GM18502 (cell line): ENCODE data around the gene PLCB4.
A peak's percentile ranks its signal among the peaks of the same experiment; 100 is the strongest.

Experiments used
- ATAC-seq: cut with Tn5 transposase; IDR thresholded peaks from one replicate; pipeline ENCODE4 v1.9.1; 2021; ENCODE audit warnings: mild to moderate bottlenecking; ENCODE audit not compliant: unreplicated experiment, poor library complexity

The PLCB4 gene

GRCh38 chr20:9500121-9500520, 431.2 kb downstream of the PLCB4 start:
- peak; percentile 84 for ATAC-seq

GRCh38 chr20:9501473-9501872, 432.6 kb downstream of the PLCB4 start:
- no peak for ATAC-seq

GRCh38 chr20:9503526-9504245, 434.8 kb downstream of the PLCB4 start:
- no peak for ATAC-seq

DNA sequence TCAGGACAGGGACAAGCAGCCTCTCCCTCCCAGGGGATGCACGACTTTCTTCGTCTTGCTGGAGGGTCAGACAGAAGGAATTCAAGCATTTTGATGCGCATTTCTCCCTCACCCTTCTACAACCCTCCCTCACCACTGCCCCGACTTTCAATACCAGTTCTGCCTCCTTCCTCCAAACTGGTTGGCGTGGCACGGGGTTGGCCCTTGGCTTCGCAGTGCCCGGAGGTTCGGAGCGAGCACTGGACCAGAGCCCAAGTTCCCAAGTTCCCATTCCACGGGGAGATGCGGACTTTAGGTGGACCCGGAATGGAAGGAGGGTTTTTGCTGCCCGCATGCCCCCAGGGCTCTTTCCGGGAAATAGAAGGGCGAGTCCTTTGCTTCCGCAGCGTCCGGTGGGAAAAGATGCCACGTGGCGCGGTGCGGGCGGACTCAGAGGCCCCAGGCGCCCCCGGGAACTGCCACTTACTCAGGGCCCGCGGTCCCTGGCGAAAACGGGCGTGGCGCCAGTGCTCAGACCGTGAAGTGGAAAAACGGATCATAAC, 437.5 kb downstream of the PLCB4 start:
- no peak for ATAC-seq

DNA sequence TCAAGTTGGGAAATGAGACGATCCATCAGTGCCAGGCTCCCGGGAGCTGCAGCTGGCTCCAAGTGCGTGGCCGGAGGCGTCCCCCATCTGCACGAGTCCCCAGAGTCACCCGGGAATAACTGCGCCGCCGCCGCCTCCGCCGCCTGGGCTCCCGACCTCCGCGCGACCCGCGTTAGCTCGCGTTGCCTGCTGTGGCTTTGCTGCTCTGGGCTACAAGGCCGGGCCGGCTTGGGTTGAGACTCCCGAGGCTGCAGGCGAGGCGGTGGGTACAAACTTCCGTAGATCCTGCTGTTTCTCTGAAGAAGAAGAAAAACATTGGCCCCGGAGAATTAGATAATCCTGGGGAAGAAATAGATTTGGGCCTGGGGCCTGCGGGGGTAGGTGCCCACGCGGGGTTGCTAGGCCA, 438.1 kb downstream of the PLCB4 start:
- no peak for ATAC-seq

GRCh38 chr20:9507544-9508239, 438.8 kb downstream of the PLCB4 start:
- no peak for ATAC-seq

DNA sequence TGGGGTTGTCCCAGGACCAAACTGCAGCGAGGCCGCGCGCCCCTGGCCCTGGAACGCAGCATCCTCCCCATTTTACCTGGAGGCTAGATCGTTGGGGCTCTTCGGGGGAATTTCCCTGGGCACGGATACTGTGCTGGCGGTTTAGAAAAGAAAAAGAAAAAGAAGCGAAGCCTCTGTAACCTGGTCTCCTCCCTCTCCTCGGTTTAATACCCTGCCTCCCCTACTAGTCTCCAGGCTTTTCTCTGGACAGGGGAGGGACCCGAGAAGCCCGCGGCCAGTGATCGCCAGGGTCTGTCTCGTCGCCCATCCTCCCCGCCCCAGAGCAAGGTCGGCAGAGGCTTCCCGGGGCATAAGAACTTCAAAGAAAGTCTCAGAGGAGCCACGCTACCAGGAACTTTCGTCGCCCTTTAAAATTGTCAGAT, 439.4 kb downstream of the PLCB4 start:
- no peak for ATAC-seq

- no peak for ATAC-seq
Observed at GRCh38 chr20:9508696-9509178, 439.9 kb downstream of the PLCB4 start.

- no peak for ATAC-seq
Observed at GRCh38 chr20:9509246-9509645, 440.4 kb downstream of the PLCB4 start.

DNA sequence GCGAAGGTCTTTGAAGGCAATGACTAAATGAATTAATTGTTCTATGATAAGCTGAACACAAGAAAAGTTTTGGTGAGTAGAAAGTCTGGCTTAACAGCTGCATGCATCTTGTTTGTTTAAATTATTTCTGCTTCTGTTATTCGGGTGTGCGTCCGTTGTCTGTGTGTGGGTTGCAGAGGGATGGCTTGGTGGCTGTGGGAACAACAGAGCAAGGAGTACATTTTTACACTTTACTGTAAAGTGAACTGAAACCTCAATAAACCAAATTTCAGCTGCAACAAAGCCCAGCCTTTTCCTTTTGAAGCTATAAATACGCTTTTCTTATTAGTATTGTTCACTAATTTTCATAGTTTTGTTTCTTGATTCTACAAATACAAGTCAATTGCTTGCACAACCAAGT, 442.0 kb downstream of the PLCB4 start:
- no peak for ATAC-seq

- ATAC-seq, result no peak
Observed at GRCh38 chr20:9514072-9514460, 445.2 kb downstream of the PLCB4 start.

DNA sequence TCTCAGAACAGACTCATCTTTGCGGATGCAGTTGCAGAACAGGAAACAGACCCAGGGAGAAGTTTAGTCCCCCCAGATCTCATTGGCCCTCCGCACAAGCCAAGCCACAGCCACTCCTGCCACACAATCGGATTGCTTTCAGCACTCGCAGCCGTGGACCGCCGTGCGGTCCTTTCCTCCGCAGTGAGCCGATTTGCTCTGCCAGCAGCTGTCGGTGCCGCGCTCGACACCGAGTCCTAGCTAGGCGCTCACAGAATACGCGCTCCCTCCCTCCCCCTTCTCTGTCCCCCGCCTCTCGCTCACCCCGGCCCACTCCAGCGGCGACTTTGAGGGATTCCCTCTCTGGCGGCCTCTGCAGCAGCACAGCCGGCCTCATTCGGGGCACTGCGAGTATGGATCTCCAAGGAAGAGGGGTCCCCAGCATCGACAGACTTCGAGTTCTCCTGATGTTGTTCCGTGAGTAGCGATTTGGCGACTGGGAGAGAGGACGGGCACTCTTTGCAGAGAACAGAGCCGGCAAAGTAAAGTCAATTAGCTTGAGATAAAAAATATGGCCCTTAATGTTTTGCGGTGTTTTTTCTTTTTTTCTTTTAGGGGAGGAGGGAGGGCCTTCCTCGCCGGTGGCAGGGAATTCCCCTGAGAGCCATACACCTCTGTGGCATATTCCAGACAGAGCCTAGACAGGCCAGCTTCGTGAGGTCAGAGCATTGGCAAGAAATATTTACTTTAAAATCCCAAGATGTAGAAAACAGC, 445.8 kb downstream of the PLCB4 start, which contains the start of gene LAMP5:
Gene LAMP5 (plus strand): TSS at position 130 of the 753 bp plus-strand sequence. CDS start 263 bp downstream, at position 393.
- ATAC-seq, result peak; percentile 51

DNA sequence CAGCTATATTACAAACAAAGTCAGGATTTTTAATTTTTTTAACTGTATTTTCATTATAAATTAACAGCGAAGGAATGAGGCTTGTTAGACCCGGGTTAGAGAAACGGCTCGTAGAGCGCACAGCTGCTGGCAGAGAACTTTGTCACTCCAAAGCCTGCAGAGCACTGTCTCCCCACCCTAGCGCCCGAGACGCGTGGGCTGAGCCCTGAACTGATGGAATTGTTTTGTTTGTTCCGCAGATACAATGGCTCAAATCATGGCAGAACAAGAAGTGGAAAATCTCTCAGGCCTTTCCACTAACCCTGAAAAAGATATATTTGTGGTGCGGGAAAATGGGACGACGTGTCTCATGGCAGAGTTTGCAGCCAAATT, 446.3 kb downstream of the PLCB4 start:
- no peak for ATAC-seq

GRCh38 chr20:9515741-9516233, 446.9 kb downstream of the PLCB4 start:
- no peak for ATAC-seq

GRCh38 chr20:9516234-9516871, 447.5 kb downstream of the PLCB4 start:
- ATAC-seq, result no peak

- ATAC-seq, result no peak
Observed at GRCh38 chr20:9517297-9518162, 448.6 kb downstream of the PLCB4 start.

GRCh38 chr20:9518576-9519175, 449.8 kb downstream of the PLCB4 start:
- no peak for ATAC-seq

- no peak for ATAC-seq
Observed at GRCh38 chr20:9520086-9520485, 451.2 kb downstream of the PLCB4 start.

GRCh38 chr20:9523636-9524035, 454.7 kb downstream of the PLCB4 start:
- ATAC-seq, result no peak
